Peyer's patch (tissue), 4 donors: ENCODE results near the gene DDX39A. TPM values are rescaled to one million over a fixed set of nuclear protein-coding genes. Genes with fewer than 3 reads are reported as not detected.
A peak's percentile ranks its signal among the peaks of the same experiment; 100 is the strongest.

Source experiments
- DNase-seq, 3 donors: peaks; one replicate each; pipeline ENCODE4 v3.0.0-alpha.2; 2017 to 2019
- H3K27ac ChIP-seq, 4 donors: fragments of 200-600 bp; sonication (generic); one replicate each; pipeline ENCODE4 v1.5.1; 2016 to 2019
- H3K27me3 ChIP-seq, 2 donors: fragments of 200-600 bp; sonication (generic); one replicate each; pipeline ENCODE4 v1.5.1; 2019
- H3K36me3 ChIP-seq, 3 donors: fragments of 200-600 bp; sonication (generic); one replicate each; pipeline ENCODE4 v1.5.1; 2016 to 2019
- H3K4me1 ChIP-seq, 4 donors: fragments of 200-600 bp; sonication (generic); one replicate each; pipeline ENCODE4 v1.5.1; 2016 to 2019
- H3K4me3 ChIP-seq, 4 donors: fragments of 200-600 bp; sonication (generic); 1 replicate in 3 of 4; 2 replicates in 1 of 4; pipeline ENCODE4 v1.5.1; 2016 to 2019; ENCODE audit warnings: mild to moderate bottlenecking in 1 of 4
- H3K9me3 ChIP-seq, 4 donors: fragments of 200-600 bp; sonication (generic); one replicate each; pipeline ENCODE4 v1.5.1; 2016 to 2019; ENCODE audit warnings: mild to moderate bottlenecking in 1 of 4
- CTCF ChIP-seq, 6 experiments: fragments of 450-650 bp in 4 of 6; fragments of 200-600 bp in 2 of 6; sonication (generic) in 1 of 6; IDR thresholded peaks; one replicate each; pipeline ENCODE4 v1.5.1; 2017 to 2019; ENCODE audit warnings: antibody characterized with exemption in 6 of 6, mild to moderate bottlenecking in 3 of 6, moderate library complexity in 1 of 6
- POLR2A ChIP-seq, 2 donors: fragments of 450-650 bp; IDR thresholded peaks; one replicate each; pipeline ENCODE4 v1.5.1; 2017; ENCODE audit warnings: antibody characterized with exemption in 2 of 2, mild to moderate bottlenecking in 2 of 2, moderate library complexity in 2 of 2
- total RNA-seq, 4 donors: library from RNA; depleted of rRNA; stranded (reverse); fragments of >200 nt; gene quantifications; one replicate each; pipeline ENCODE4 v1.1.0, GENCODE V29; 2016

DDX39A gene
- total RNA-seq, 4 donors from 2014 or later, result 52.5 to 283 (median 115) TPM

GRCh38 chr19:14443632-14444216 is 24.6 kb upstream of the DDX39A start:
- DNase-seq, result no peak
- H3K36me3 ChIP-seq, result peaks cover 0 to 68% (median 0%) of the 10 kb centered on the region in 3 donors
- no peak overlapping the region for H3K27ac ChIP-seq
- no peaks in the 10 kb centered on the region for H3K27me3 ChIP-seq
- TF ChIP-seq CTCF (IDR thresholded peaks at IDR 0.05), result no peak
- no peak for TF ChIP-seq POLR2A (IDR thresholded peaks at IDR 0.05)
- H3K4me1 ChIP-seq, result peaks cover 0 to 26% (median 8%) of the 10 kb centered on the region in 4 donors
- no peaks in the 10 kb centered on the region for H3K9me3 ChIP-seq
- H3K4me3 ChIP-seq, result no peak overlapping the region

- peaks cover 0 to 61% (median 0%) of the 10 kb centered on the region in 3 donors for H3K36me3 ChIP-seq
- no peak overlapping the region for H3K27ac ChIP-seq
- H3K4me3 ChIP-seq, result no peak overlapping the region
- TF ChIP-seq POLR2A (IDR thresholded peaks at IDR 0.05) (no peak), CTCF (IDR thresholded peaks at IDR 0.05) (no peak)
- H3K27me3 ChIP-seq, result no peaks in the 10 kb centered on the region
- no peaks in the 10 kb centered on the region for H3K9me3 ChIP-seq
- no peak for DNase-seq
- peaks cover 0 to 29% (median 8%) of the 10 kb centered on the region in 4 donors for H3K4me1 ChIP-seq
Measured at GRCh38 chr19:14442891-14443631, 23.9 kb upstream of the DDX39A start.

GRCh38 chr19:14441041-14441938 is 22.1 kb upstream of the DDX39A start:
- Histone ChIP-seq H3K27me3 (no peaks in the 10 kb centered on the region), H3K4me3 (no peak overlapping the region), H3K9me3 (no peaks in the 10 kb centered on the region), H3K27ac (peak overlapping the region in 1 of 4 donors; percentile 70), H3K4me1 (peaks cover 0 to 29% (median 8%) of the 10 kb centered on the region in 4 donors), H3K36me3 (peaks cover 0 to 44% (median 0%) of the 10 kb centered on the region in 3 donors)
- TF ChIP-seq POLR2A (IDR thresholded peaks at IDR 0.05) (no peak), CTCF (IDR thresholded peaks at IDR 0.05) (no peak)
- no peak for DNase-seq

- H3K4me1 ChIP-seq, result peaks cover 0 to 32% (median 8%) of the 10 kb centered on the region in 4 donors
- DNase-seq, result peak; percentile 71 to 95 (median 94)
- no peaks in the 10 kb centered on the region for H3K9me3 ChIP-seq
- H3K36me3 ChIP-seq, result peaks cover 0 to 33% (median 0%) of the 10 kb centered on the region in 3 donors
- no peak for TF ChIP-seq POLR2A (IDR thresholded peaks at IDR 0.05)
- TF ChIP-seq CTCF (IDR thresholded peaks at IDR 0.05), result no peak
- peak overlapping the region; percentile 44 to 49 (median 44) for H3K4me3 ChIP-seq
- H3K27ac ChIP-seq, result peak overlapping the region in 3 of 4 donors; percentile 66 to 76 (median 70)
- H3K27me3 ChIP-seq, result no peaks in the 10 kb centered on the region
Measured at GRCh38 chr19:14440049-14440448, 20.9 kb upstream of the DDX39A start.

- Histone ChIP-seq H3K36me3 (peaks cover 0 to 23% (median 0%) of the 10 kb centered on the region in 3 donors), H3K27ac (peak overlapping the region in 1 of 4 donors; percentile 70), H3K4me1 (peaks cover 0 to 43% (median 17%) of the 10 kb centered on the region in 4 donors)
Measured at GRCh38 chr19:14439014-14439413, 19.9 kb upstream of the DDX39A start.

More at GRCh38 chr19:14439014-14439413, 19.9 kb upstream of the DDX39A start:
- TF ChIP-seq CTCF (IDR thresholded peaks at IDR 0.05), result no peak
- no peak for TF ChIP-seq POLR2A (IDR thresholded peaks at IDR 0.05)
- H3K4me3 ChIP-seq, result no peak overlapping the region
- DNase-seq, result no peak
- H3K27me3 ChIP-seq, result no peaks in the 10 kb centered on the region
- H3K9me3 ChIP-seq, result no peaks in the 10 kb centered on the region
